ENCODE measurements around the gene PAPSS1. TPM values are rescaled to one million over a fixed set of nuclear protein-coding genes. Genes with fewer than 3 reads are reported as not detected.

PAPSS1 gene
- polyA plus RNA-seq, 1 donor (not counting 4 experiments of a cell fraction or from before 2014, with no cell fraction given) = 95.2 TPM

DNA sequence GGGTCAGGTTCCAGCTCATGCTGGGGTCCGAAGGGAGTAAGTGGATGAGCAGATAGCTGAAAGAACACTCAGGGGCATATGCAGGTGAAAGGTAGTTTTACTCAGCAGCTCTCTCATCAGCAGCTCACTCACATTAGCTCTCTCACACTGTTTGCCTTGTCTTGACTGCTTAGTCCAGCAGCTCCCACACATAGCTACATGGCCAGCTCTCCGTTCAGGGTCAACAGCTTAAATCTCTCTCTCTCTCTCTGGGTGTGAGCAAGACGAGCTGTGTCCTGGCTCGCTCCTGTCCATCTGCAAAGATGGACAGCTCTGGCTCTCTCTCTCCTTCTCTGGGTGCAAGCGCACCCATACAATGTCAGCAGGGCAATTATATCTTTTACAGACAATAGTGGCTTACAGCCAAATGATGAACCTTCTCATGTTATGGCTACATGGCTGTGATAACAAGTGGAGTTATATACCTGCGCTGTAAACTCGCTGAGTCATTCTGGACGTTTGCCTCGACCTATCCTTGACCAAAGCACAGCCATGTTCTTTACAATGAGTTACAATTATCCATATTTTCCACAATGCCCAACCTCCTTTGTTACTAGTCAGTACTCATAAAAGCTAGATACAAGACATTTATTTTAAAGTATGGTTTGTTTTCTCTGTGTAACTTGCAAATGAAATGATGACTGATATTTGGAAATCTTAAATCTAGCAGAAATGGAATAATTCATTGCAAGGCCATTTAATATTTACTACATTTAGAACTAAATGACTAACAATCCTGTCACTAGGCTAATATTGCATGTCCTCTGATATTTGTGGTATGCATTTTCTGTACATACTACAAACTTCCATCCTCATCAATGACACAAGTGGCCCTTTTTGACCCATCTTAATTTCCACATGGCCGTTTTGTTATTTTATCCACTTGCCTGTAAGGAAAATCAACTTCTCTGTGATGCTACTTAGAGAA lies 9.3 kb downstream of the PAPSS1 start:
- TF ChIP-seq, protein P1, sequence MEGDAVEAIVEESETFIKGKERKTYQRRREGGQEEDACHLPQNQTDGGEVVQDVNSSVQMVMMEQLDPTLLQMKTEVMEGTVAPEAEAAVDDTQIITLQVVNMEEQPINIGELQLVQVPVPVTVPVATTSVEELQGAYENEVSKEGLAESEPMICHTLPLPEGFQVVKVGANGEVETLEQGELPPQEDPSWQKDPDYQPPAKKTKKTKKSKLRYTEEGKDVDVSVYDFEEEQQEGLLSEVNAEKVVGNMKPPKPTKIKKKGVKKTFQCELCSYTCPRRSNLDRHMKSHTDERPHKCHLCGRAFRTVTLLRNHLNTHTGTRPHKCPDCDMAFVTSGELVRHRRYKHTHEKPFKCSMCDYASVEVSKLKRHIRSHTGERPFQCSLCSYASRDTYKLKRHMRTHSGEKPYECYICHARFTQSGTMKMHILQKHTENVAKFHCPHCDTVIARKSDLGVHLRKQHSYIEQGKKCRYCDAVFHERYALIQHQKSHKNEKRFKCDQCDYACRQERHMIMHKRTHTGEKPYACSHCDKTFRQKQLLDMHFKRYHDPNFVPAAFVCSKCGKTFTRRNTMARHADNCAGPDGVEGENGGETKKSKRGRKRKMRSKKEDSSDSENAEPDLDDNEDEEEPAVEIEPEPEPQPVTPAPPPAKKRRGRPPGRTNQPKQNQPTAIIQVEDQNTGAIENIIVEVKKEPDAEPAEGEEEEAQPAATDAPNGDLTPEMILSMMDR (optimal IDR thresholded peaks at IDR 0.05 in 1 of 3, IDR thresholded peaks at IDR 0.05 in 1 of 3, conservative IDR thresholded peaks at IDR 0.05 in 1 of 3; ENCODE audit: extremely low read depth in 1 of 3, insufficient read depth in 2 of 3, low read length in 3 of 3) = no peak
- no peak for TF ChIP-seq EZH2 (IDR thresholded peaks at IDR 0.05; ENCODE audit: low read length)
- Histone ChIP-seq H3K27me3 (ENCODE audit: control insufficient read depth, extremely low read depth, insufficient read depth, low read length) (no peaks in the 10 kb centered on the region), H4K20me1 (ENCODE audit: control insufficient read depth, extremely low read depth, insufficient read depth, low read length) (no peaks in the 10 kb centered on the region), H3K9ac (ENCODE audit: control insufficient read depth, extremely low read depth, insufficient read depth, low read length) (no peak overlapping the region), H2AFZ (ENCODE audit: control insufficient read depth, low read length) (no peak overlapping the region), H3K9me1 (ENCODE audit: control insufficient read depth, extremely low read depth, insufficient read depth, low read length) (no peaks in the 10 kb centered on the region), H3K9me3 (ENCODE audit: control insufficient read depth, low read depth, low read length) (peaks cover 8% of the 10 kb centered on the region), H3K27ac (ENCODE audit: control insufficient read depth, insufficient read depth, low read length) (no peak overlapping the region), H3K4me1 (ENCODE audit: control insufficient read depth, extremely low read depth, insufficient read depth, low read length) (peaks cover 27% of the 10 kb centered on the region), H3K4me3 (ENCODE audit: control insufficient read depth in 2 of 3, extremely low read depth in 1 of 3, insufficient read depth in 2 of 3, low read depth in 1 of 3, low read length in 3 of 3) (no peak overlapping the region), H3K4me2 (ENCODE audit: control insufficient read depth, extremely low read depth, insufficient read depth, low read depth, low read length) (no peak overlapping the region), H3K79me2 (ENCODE audit: control insufficient read depth, insufficient read depth, low read length) (peaks cover 70% of the 10 kb centered on the region), H3K36me3 (ENCODE audit: control insufficient read depth in 2 of 2, extremely low read depth in 1 of 2, insufficient read depth in 2 of 2, low read length in 2 of 2) (peaks cover 0 to 1% of the 10 kb centered on the region in 2 experiments)
- FAIRE-seq (no peak), DNase-seq (ENCODE audit: low read depth, low spot score) (no peak)
- dilution Hi-C loops (cut with MboI; ENCODE audit: extremely low pct_ligation_motif_present, low sequenced_read_pairs) = no loop called here

GRCh38 chr4:107709916-107710315 lies 10.1 kb downstream of the PAPSS1 start:
- dilution Hi-C loops (cut with MboI; ENCODE audit: extremely low pct_ligation_motif_present, low sequenced_read_pairs) = no loop called here
- Histone ChIP-seq H3K4me1 (ENCODE audit: control insufficient read depth, extremely low read depth, insufficient read depth, low read length) (peaks cover 27% of the 10 kb centered on the region), H3K27me3 (ENCODE audit: control insufficient read depth, extremely low read depth, insufficient read depth, low read length) (no peaks in the 10 kb centered on the region), H3K27ac (ENCODE audit: control insufficient read depth, insufficient read depth, low read length) (no peak overlapping the region), H3K9ac (ENCODE audit: control insufficient read depth, extremely low read depth, insufficient read depth, low read length) (no peak overlapping the region), H4K20me1 (ENCODE audit: control insufficient read depth, extremely low read depth, insufficient read depth, low read length) (no peaks in the 10 kb centered on the region), H3K4me3 (ENCODE audit: control insufficient read depth in 2 of 3, extremely low read depth in 1 of 3, insufficient read depth in 2 of 3, low read depth in 1 of 3, low read length in 3 of 3) (no peak overlapping the region), H3K9me1 (ENCODE audit: control insufficient read depth, extremely low read depth, insufficient read depth, low read length) (no peaks in the 10 kb centered on the region), H3K4me2 (ENCODE audit: control insufficient read depth, extremely low read depth, insufficient read depth, low read depth, low read length) (peak overlapping the region; percentile 27), H3K79me2 (ENCODE audit: control insufficient read depth, insufficient read depth, low read length) (peaks cover 67% of the 10 kb centered on the region), H3K9me3 (ENCODE audit: control insufficient read depth, low read depth, low read length) (peaks cover 15% of the 10 kb centered on the region), H3K36me3 (ENCODE audit: control insufficient read depth in 2 of 2, extremely low read depth in 1 of 2, insufficient read depth in 2 of 2, low read length in 2 of 2) (peaks cover 0 to 1% of the 10 kb centered on the region in 2 experiments), H2AFZ (ENCODE audit: control insufficient read depth, low read length) (no peak overlapping the region)
- TF ChIP-seq, protein P1 (optimal IDR thresholded peaks at IDR 0.05 in 1 of 3, IDR thresholded peaks at IDR 0.05 in 1 of 3, conservative IDR thresholded peaks at IDR 0.05 in 1 of 3; ENCODE audit: extremely low read depth in 1 of 3, insufficient read depth in 2 of 3, low read length in 3 of 3) = no peak
- TF ChIP-seq EZH2 (IDR thresholded peaks at IDR 0.05; ENCODE audit: low read length) = no peak
- DNase-seq (ENCODE audit: low read depth, low spot score) (no peak), FAIRE-seq (no peak)

Measured in keratinocyte (primary cell).